Measurements from ENCODE around the gene APOA4. TPM values are rescaled to one million over a fixed set of nuclear protein-coding genes. Genes with fewer than 3 reads are reported as not detected.

The APOA4 gene
- total and polyA plus RNA-seq, 9 of the 15 experiments (the other 6 are each of a cell fraction or from before 2014, with no cell fraction given), result 0.07 TPM; not detected in 8

DNA sequence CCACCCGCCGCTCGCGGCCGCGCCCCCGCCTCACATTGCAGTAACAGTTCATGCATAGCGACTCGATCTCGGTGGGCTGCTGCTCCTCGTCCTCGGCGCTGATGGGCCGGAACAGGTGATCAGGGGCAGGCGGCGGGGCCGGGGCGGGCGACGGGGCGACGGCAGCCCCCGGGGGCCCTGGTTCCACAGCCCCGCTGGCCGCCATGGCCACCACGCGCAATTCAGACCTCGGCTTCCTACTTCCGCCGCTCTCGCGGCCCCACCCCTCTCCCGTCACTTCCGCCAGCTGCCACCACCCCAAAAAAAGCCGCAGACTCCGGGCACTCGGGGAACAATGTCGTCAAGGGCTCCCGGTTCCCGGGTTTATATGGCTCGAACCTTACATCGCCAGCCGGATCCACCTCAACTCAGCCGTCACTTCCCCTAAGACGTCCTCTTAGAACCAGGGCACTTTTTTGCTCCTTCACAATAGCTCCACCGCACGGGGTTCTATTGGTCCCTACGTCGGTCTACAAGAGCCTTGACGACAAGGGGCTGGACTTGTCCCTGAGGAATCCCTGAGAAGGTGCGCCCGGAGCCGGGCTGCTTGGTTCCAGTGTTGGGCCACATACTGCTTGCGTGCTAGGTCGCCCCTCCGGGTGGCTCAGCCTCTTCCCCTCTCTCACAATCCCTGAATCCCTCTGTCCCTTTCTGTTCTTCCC is 35.2 kb downstream of the APOA4 start, which contains the start of gene ZPR1 (continued):
- no peak for TF ChIP-seq CBX3 (IDR thresholded peaks at IDR 0.05; ENCODE audit: borderline replicate concordance in 1 of 2, low read length in 2 of 2)
- TF ChIP-seq, protein P1, sequence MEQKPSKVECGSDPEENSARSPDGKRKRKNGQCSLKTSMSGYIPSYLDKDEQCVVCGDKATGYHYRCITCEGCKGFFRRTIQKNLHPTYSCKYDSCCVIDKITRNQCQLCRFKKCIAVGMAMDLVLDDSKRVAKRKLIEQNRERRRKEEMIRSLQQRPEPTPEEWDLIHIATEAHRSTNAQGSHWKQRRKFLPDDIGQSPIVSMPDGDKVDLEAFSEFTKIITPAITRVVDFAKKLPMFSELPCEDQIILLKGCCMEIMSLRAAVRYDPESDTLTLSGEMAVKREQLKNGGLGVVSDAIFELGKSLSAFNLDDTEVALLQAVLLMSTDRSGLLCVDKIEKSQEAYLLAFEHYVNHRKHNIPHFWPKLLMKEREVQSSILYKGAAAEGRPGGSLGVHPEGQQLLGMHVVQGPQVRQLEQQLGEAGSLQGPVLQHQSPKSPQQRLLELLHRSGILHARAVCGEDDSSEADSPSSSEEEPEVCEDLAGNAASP (IDR thresholded peaks at IDR 0.05), result no peak
- no peak for TF ChIP-seq PTRF (tag; IDR thresholded peaks at IDR 0.05)
- TF ChIP-seq POLR2B (IDR thresholded peaks at IDR 0.05; ENCODE audit: low read depth, partially characterized antibody), result peak; percentile 54
- TF ChIP-seq KLF13 (tag; IDR thresholded peaks at IDR 0.05; ENCODE audit: borderline replicate concordance, low read depth), result no peak
- no peak for TF ChIP-seq ERF (CRISPR knock-in tag; IDR thresholded peaks at IDR 0.05)
- 0 out of 2 replicates have a peak, but pooled peaks have one; percentile 19 for TF ChIP-seq EGR1 (conservative IDR thresholded peaks at IDR 0.05)
- no peak; the same call in 1 of the 2 replicates for TF ChIP-seq FOXP1 (CRISPR knock-in tag; IDR thresholded peaks at IDR 0.05)
- TF ChIP-seq E2F3 (CRISPR knock-in tag; IDR thresholded peaks at IDR 0.05), result no peak
- TF ChIP-seq, protein P2, sequence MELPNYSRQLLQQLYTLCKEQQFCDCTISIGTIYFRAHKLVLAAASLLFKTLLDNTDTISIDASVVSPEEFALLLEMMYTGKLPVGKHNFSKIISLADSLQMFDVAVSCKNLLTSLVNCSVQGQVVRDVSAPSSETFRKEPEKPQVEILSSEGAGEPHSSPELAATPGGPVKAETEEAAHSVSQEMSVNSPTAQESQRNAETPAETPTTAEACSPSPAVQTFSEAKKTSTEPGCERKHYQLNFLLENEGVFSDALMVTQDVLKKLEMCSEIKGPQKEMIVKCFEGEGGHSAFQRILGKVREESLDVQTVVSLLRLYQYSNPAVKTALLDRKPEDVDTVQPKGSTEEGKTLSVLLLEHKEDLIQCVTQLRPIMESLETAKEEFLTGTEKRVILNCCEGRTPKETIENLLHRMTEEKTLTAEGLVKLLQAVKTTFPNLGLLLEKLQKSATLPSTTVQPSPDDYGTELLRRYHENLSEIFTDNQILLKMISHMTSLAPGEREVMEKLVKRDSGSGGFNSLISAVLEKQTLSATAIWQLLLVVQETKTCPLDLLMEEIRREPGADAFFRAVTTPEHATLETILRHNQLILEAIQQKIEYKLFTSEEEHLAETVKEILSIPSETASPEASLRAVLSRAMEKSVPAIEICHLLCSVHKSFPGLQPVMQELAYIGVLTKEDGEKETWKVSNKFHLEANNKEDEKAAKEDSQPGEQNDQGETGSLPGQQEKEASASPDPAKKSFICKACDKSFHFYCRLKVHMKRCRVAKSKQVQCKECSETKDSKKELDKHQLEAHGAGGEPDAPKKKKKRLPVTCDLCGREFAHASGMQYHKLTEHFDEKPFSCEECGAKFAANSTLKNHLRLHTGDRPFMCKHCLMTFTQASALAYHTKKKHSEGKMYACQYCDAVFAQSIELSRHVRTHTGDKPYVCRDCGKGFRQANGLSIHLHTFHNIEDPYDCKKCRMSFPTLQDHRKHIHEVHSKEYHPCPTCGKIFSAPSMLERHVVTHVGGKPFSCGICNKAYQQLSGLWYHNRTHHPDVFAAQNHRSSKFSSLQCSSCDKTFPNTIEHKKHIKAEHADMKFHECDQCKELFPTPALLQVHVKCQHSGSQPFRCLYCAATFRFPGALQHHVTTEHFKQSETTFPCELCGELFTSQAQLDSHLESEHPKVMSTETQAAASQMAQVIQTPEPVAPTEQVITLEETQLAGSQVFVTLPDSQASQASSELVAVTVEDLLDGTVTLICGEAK (IDR thresholded peaks at IDR 0.05), result peak; percentile 92
- TF ChIP-seq, protein P2 (CRISPR knock-in tag; IDR thresholded peaks at IDR 0.05), result no peak
- TF ChIP-seq SAFB2 (IDR thresholded peaks at IDR 0.05; ENCODE audit: borderline replicate concordance, low read depth, low read length, severe bottlenecking), result no peak
- TF ChIP-seq TARDBP (IDR thresholded peaks at IDR 0.05), result no peak
- no peak for TF ChIP-seq TCF7 (IDR thresholded peaks at IDR 0.05; ENCODE audit: borderline replicate concordance)
- no peak for TF ChIP-seq XRCC4 (IDR thresholded peaks at IDR 0.05; ENCODE audit: extremely low read depth, insufficient read depth, insufficient read length)
- no peak for TF ChIP-seq NFE2L1 (tag; IDR thresholded peaks at IDR 0.05; ENCODE audit: borderline replicate concordance, low read depth)
- TF ChIP-seq, protein P3, sequence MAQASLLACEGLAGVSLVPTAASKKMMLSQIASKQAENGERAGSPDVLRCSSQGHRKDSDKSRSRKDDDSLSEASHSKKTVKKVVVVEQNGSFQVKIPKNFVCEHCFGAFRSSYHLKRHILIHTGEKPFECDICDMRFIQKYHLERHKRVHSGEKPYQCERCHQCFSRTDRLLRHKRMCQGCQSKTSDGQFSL (CRISPR knock-in tag; IDR thresholded peaks at IDR 0.05), result no peak
- TF ChIP-seq, protein P3 (tag; IDR thresholded peaks at IDR 0.05), result no peak
